ENCODE measurements around the gene FBXW9.

DNA sequence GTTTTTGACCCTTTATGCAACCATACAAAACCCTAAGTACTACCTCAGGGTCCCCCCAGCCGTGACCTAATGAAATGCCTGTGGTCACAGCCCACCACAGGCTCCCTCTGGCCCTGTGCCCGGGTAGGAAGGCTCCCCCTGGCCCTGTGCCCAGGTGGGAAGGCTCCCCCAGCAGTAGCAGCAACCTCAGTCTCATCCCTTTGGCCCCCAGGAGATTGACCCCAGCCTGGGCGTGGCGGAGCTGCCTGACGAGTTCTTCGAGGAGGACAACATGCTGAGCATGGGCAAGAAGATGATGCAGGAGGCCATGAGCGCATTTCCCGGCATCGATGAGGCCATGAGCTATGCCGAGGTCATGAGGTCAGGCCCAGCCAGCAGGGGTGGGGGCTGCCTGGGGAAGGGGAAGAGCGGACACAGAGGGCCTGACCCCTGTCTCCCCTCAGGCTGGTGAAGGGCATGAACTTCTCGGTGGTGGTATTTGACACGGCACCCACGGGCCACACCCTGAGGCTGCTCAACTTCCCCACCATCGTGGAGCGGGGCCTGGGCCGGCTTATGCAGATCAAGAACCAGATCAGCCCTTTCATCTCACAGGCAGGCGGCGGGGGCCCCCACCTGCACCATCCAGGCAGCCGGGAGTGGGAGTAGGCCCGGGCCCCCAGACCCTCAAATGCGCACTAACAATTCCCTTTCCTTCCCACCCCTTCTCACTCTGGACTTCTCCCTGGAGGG is 48.9 kb upstream of the FBXW9 start:
- TF ChIP-seq POLR2A (IDR thresholded peaks at IDR 0.05) = no peak
- no peak for TF ChIP-seq CTCF (IDR thresholded peaks at IDR 0.05)
